Activated CD4-positive, alpha-beta T cell treated with anti-CD3 and anti-CD28 coated beads for 36 hours (primary cell): ENCODE measurements around the gene CHKA. TPM values are rescaled to one million over a fixed set of nuclear protein-coding genes. Genes with fewer than 3 reads are reported as not detected.

Source experiments
- ATAC-seq: fragments of 200-7000 bp; cut with Tn5 transposase; one replicate; pipeline ENCODE4 v1.10.0; 2021; ENCODE audit warnings: mild to moderate bottlenecking, moderate library complexity
- CTCF ChIA-PET: fragments of 350-600 bp; sonication (Branson Sonifier 250); formaldehyde crosslinking; loops from one replicate; lab custom pipeline; 2021; ENCODE audit warnings: antibody characterized with exemption; lab: Charles Lee
- POLR2A ChIA-PET: fragments of 350-600 bp; sonication (Branson Sonifier 250); formaldehyde crosslinking; loops from one replicate; lab custom pipeline; 2021; ENCODE audit warnings: antibody characterized with exemption, inconsistent platforms; lab: Charles Lee
- DNase-seq: peaks from one replicate; pipeline ENCODE4 v3.0.0-alpha.2; 2020
- H3K27ac Mint-ChIP-seq: one replicate; pipeline ENCODE4 v1.8.0; 2021; ENCODE audit warnings: mixed read lengths
- H3K27me3 Mint-ChIP-seq: one replicate; pipeline ENCODE4 v1.8.0; 2021; ENCODE audit warnings: mixed read lengths
- H3K36me3 Mint-ChIP-seq: one replicate; pipeline ENCODE4 v1.8.0; 2021; ENCODE audit warnings: low read depth, mixed read lengths
- H3K4me1 Mint-ChIP-seq: one replicate; pipeline ENCODE4 v1.8.0; 2021; ENCODE audit warnings: mixed read lengths
- H3K4me3 Mint-ChIP-seq: one replicate; pipeline ENCODE4 v1.8.0; 2021; ENCODE audit warnings: mild to moderate bottlenecking, moderate library complexity, mixed read lengths
- H3K9me3 Mint-ChIP-seq: one replicate; pipeline ENCODE4 v1.8.0; 2021; ENCODE audit warnings: low read depth, mixed read lengths
- intact Hi-C, 2 experiments: fragments of 100-400 bp; cut with DNase I in 1 of 2; cut with micrococcal nuclease in 1 of 2; formaldehyde crosslinking; loops; one replicate each; pipeline versions ENCODE4 v1.14.2 to v1.15.1; 2022 to 2024; cut with DNase I, micrococcal nuclease
- total RNA-seq, 2 experiments: library from RNA; stranded (reverse); gene quantifications; one replicate each; pipeline ENCODE4 v1.2.3, GENCODE V29; 2021

The CHKA gene
- total RNA-seq, 2 experiments from 2014 or later, result 5.5 to 7.5 TPM

DNA sequence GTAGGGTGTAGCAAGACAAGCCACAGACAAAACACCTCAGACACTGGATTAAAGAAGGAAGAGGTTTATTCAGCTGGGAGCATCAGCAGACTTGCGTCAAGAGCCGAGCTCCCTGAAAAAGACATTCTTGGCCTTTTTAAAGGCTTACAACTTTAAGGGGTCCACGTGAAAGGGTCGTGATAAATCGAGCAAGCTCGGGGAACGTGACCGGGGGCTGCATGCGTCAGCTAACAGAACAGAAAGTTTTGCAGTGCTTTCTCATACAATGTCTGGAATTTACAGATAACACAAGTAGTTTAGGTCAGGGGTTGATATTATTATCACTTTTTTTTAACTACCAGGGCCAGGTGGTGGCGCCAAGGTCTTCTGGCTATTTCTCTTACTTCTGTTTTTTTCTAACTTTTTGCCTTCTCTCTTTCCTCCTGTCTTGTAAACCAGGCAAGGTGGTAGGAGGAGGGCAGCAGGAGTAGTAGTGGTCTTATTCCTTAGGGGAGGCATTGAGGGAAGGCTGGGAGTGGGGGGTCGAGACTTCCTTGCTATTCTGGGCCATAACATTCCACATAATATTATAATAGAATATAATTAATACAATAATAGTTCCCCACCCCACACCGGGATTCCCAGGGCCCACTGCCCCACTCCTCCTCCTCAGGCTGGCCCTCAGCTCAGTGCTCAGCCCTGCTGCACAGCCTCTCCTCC, 111.6 kb downstream of the CHKA start:
- no peak overlapping the region for H3K4me3 Mint-ChIP-seq
- intact Hi-C loops, result loop anchor here (2.0 to 10.0 kb wide), 2 partner anchors 195 to 197 kb away; no protein-coding TSS in a partner anchor
- ChIA-PET POLR2A (no interaction called here), CTCF (interaction anchor here (0.9 kb wide), 1 partner anchor 16 kb away, joined by 3 read pairs; no protein-coding TSS in a partner anchor)
- H3K36me3 Mint-ChIP-seq, result no peaks in the 10 kb centered on the region
- H3K27me3 Mint-ChIP-seq, result no peaks in the 10 kb centered on the region
- H3K27ac Mint-ChIP-seq, result no peak overlapping the region
- no peaks in the 10 kb centered on the region for H3K9me3 Mint-ChIP-seq
- no peak for ATAC-seq
- DNase-seq, result peak; percentile 41
- peaks cover 9% of the 10 kb centered on the region for H3K4me1 Mint-ChIP-seq

DNA sequence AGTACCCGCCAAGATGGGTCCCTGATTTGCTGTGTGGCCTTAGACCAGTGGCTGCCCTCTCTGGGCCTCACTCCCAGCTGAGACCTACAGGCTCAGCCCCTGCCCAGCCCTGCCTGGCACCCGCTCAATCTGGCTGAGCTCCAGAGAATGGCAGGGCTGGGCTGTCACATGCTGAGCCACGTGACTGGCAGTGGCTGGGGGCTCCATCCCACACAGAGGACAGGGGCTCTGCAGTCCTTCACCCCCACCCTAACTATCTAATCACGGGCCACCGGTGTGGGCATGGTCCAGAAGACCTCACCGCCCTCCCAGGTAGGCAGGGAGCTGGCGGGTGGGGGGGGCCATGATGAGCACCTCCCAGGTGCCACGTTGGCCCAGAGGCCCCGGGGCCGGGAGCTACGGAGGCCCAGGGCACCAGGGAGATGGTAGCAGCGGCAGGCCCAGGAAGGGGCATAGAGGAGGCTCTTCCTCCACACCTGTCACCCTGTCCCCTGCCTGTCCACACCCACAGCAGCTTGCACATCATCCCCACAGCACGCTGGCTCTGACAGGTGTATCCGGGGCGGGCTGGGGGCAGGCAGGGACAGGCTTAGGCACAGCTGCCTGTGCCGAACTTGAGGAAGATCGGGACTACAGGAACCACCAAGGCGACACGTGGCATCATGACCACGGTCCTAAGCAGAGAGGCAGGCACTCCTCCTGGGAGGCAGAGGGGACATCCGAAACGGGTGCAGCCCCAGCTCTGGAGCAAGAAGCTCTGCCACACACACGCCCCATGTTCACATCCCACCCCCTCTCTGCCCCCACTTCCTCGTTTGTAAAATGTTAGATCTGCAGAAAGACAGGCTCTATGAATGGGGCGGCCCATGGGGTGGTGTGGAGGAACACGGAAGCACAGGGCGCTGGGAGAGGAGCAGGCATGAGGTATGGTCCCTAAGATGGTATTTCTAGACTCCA, 112.5 kb downstream of the CHKA start:
- no peak for ATAC-seq
- Mint-ChIP-seq H3K4me3 (no peak overlapping the region), H3K27me3 (no peaks in the 10 kb centered on the region), H3K9me3 (no peaks in the 10 kb centered on the region), H3K4me1 (peaks cover 13% of the 10 kb centered on the region), H3K36me3 (no peaks in the 10 kb centered on the region), H3K27ac (no peak overlapping the region)
- no peak for DNase-seq
- ChIA-PET CTCF (no interaction called here), POLR2A (no interaction called here)
- intact Hi-C loops, result loop anchor here (2.0 to 10.0 kb wide), 2 partner anchors 196 to 198 kb away; no protein-coding TSS in a partner anchor

DNA sequence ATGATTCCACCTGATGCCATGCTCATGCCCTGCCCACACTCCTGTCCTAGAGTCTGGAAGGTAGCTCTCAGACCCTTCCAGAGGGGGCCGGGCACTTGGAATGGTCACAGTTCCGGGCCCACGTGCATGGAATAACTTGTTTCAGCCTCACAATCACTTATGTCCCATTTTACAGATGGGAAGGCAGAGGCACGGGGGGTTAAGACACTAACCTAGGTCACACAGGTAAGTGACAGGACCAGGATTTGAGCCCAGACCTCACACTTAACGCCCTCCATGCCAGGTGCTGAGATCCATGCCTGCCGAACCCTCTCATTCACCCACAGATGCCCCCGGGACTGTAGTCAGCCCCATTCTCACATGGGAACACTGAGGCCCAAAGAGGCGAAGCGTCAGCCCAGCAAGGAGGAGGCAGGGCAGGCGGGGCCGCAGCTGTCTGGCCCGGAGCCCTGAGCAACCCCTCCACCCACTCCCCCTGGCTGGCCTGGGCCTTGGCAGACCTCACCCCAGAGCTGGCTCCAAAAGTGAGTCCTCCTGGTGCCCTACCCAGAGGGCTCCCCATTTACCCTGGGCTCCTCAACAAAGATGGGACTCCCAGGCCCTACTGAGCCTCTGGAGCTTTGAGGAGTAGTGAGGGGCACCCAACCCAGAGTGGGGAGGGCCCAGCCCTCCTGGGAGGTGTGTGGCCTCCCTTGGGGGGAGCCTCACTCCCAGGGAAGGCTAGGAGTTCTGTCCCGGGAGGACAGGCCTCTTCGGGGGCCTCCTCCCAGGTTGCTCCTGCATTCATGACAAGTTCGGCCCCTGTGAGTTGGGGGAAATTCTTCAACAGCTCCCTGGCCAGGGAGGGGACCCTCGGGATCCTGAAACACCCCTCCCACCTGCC, 113.4 kb downstream of the CHKA start:
- no peak overlapping the region for H3K27ac Mint-ChIP-seq
- no peaks in the 10 kb centered on the region for H3K9me3 Mint-ChIP-seq
- H3K36me3 Mint-ChIP-seq, result no peaks in the 10 kb centered on the region
- DNase-seq (no peak), ATAC-seq (no peak)
- POLR2A ChIA-PET, result no interaction called here
- no peaks in the 10 kb centered on the region for H3K27me3 Mint-ChIP-seq
- CTCF ChIA-PET, result no interaction called here
- intact Hi-C loops, result loop anchor here (2.0 to 10.0 kb wide), 2 partner anchors 197 to 199 kb away; no protein-coding TSS in a partner anchor
- H3K4me1 Mint-ChIP-seq, result peaks cover 15% of the 10 kb centered on the region
- H3K4me3 Mint-ChIP-seq, result no peak overlapping the region

DNA sequence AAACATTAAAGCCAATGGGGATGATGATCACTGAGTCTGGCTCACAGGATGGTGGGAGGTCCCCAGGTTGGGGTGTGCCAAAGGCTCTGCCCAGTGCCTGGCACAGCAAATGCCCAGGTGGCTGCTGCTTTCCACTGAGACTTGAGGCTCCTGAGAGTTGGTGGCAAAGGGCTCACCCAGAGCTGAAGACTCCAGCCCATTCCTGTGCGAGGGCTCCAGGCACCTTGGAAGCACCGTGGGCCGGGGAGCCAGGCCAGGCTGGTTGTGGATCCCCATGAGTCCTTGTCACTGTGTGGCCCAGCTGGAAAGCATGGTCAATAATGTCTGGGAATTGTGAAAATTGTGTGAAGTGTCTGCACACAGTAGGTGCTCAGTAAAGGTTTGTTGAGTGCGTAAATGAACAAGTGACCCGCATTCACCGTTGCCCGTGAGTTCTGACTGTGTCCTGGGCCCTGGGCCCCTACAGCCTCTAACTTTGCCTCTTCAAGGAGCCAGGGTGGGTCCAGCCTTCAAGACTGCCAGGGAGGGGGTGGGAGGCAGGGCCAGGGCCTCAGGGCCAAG, 114.5 kb downstream of the CHKA start:
- ChIA-PET CTCF (no interaction called here), POLR2A (no interaction called here)
- no peaks in the 10 kb centered on the region for H3K27me3 Mint-ChIP-seq
- no peak for ATAC-seq
- intact Hi-C loops, result loop anchor here in 1 of 2 experiments (10.0 kb wide), 1 partner anchor 198 kb away; no protein-coding TSS in a partner anchor
- H3K27ac Mint-ChIP-seq, result no peak overlapping the region
- H3K4me3 Mint-ChIP-seq, result no peak overlapping the region
- no peaks in the 10 kb centered on the region for H3K9me3 Mint-ChIP-seq
- no peak for DNase-seq
- H3K36me3 Mint-ChIP-seq, result no peaks in the 10 kb centered on the region
- H3K4me1 Mint-ChIP-seq, result peaks cover 18% of the 10 kb centered on the region

DNA sequence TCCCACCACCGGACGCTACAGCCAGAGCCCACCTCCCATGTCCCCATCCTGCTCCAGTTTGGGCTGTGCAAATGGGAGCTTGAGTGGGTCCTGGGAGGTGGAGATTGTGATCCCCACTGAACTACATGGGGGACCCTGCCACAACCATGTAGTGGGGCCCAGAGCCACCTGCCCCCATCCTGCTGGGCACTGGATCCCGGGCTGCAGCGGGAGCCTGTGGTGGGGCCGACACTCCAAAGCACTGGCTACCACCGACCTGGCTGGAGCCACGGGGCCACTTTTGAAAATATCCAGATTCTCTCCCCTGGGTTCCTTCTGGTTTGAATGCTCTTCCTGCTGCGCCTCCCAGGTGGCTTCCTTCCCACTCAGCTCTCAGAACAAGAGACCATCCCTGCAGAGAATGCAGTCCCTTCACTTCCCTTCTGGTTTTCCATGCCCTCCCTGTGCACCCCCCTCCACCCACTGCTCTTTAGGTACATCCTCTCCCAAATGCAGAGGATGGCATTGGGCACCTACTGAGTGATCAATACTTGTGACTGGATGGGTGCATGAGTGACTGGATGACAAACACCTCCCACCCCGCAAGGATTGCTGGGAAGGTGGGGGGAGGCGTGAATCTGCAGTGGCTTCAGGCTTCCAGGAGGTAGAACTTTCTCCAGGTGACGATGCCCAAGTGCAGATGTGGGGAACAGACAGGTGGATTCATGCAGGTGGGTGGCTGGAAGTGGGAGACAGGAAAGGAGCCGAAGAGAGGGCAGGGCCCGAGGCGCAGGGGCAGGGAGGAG, 116.4 kb downstream of the CHKA start:
- ChIA-PET POLR2A (no interaction called here), CTCF (interaction anchor here (0.8 kb wide), 1 partner anchor 10 kb away, joined by 4 read pairs; no protein-coding TSS in a partner anchor)
- peaks cover 18% of the 10 kb centered on the region for H3K4me1 Mint-ChIP-seq
- ATAC-seq, result no peak
- no peaks in the 10 kb centered on the region for H3K27me3 Mint-ChIP-seq
- intact Hi-C loops, result loop anchor here (1.0 to 10.0 kb wide), 6 partner anchors 26 to 762 kb away; partner anchors contain the start of genes TCIRG1 (in 2 of the 2) and NDUFS8 (in 1 of the 2)
- no peaks in the 10 kb centered on the region for H3K36me3 Mint-ChIP-seq
- peak overlapping the region; percentile 66 for H3K27ac Mint-ChIP-seq
- H3K9me3 Mint-ChIP-seq, result no peaks in the 10 kb centered on the region
- DNase-seq, result no peak
- H3K4me3 Mint-ChIP-seq, result peak overlapping the region; percentile 73

DNA sequence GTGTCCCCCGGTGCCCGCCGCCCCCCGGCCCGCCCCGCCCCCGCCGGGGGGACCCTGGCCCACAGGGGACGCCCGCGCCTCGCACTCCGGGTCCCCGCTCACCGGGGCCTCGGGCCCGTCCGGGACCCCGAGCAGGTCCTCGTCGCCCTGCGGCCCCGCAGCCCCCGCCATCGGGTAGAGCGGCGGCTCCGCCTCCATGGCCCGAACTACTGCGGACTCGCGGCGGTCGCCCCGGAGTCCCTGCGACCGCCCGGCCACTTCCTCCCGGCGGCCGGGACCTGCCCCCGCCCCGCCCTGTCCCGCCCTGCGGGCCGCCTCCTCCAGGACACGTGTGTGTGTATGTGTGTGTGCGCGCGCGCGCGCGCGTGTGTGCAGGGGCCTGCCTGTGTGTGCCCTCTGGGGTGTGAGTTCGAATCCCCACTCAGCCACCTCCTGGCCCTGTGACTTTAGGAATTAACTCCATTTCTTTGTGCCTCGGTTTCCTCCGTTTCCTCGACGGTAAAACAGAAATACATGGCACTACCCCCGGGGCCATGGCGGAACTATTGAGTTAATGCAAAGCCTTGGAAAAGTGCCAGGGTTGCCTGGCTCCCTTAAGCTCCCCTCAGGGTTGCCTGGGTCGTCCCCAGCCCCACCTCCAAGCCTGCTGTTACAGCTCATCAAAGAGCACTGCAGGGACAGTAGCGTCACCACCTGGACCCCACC, 117.2 kb downstream of the CHKA start, which contains the start of gene UNC93B1:
TSS of gene UNC93B1 (minus strand) at position 252 of the 705 bp plus-strand sequence. CDS start at position 198, 54 bp downstream.
- H3K27ac Mint-ChIP-seq, result peak within 1 kb of the TSS; percentile 66
- POLR2A ChIA-PET, result no interaction called here

DNA sequence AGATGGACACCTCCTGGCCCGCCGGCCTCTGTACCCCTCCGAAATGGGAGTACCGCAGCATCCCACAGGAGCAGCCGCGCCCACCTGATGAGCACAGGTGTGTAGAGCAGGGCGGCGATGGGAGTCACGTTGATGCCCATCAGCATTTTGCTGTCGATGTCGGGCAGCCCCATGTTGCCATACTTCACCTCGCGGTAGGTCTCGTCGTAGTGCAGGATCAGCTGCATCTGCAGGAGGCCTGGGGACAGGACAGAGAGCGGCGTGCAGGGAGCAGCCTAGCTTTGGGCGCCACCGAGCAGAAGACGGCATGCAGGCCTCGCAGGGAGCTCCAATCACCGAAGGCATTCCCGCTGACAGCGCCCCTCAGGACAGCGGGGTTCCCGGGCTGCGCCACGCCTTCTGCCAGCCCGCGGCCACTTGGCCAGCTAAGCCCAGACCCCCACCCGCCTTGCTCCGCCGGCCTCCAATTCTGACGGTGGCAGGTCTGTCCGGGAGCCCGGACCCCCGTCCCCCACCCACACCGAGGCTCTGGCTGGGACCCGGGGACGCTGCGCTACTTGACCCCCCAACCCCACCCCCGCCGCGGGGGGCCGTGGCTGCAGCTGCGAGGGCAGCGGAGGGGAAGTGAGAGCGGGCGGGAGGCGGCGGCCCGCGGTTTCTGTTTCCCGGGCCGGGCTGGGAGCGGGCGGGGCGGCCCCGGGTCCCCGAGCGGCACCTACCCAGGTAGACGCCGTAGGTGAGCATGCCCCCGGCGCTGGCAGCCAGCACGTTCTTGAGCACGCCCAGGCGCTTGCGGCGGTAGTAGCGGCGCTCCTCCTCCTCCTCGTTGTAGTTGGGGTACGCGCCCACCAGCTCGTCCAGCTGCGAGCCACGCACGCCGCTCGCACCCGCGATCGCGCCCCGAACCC, 118.0 kb downstream of the CHKA start:
- ChIA-PET POLR2A (no interaction called here), CTCF (interaction anchor here (0.7 to 0.8 kb wide), 2 partner anchors 9 to 490 kb away, joined by 3 to 4 read pairs; no protein-coding TSS in a partner anchor)
- intact Hi-C loops, result loop anchor here (2.0 to 10.0 kb wide), 4 partner anchors 34 to 761 kb away; partner anchors contain the start of genes KMT5B (in 1 of the 2) and TCIRG1 (in 1 of the 2)
- DNase-seq (peak; percentile 68), ATAC-seq (peak; percentile 69)
- Mint-ChIP-seq H3K4me1 (peaks cover 17% of the 10 kb centered on the region), H3K27me3 (no peaks in the 10 kb centered on the region), H3K27ac (peak overlapping the region; percentile 51), H3K36me3 (no peaks in the 10 kb centered on the region), H3K9me3 (no peaks in the 10 kb centered on the region), H3K4me3 (peak overlapping the region; percentile 73)

More for the DNA sequence above, 117.2 kb downstream of the CHKA start, which contains the start of gene UNC93B1:
- peak; percentile 93 for ATAC-seq
- Mint-ChIP-seq H3K36me3 (no peaks in the 10 kb centered on the region), H3K4me1 (peaks cover 15% of the 10 kb centered on the region), H3K27me3 (no peaks in the 10 kb centered on the region), H3K9me3 (no peaks in the 10 kb centered on the region), H3K4me3 (peak within 1 kb of the TSS; percentile 73)
- CTCF ChIA-PET, result interaction anchor here (0.8 kb wide), 1 partner anchor 10 kb away, joined by 4 read pairs; no protein-coding TSS in a partner anchor
- intact Hi-C loops, result loop anchor here (1.0 to 10.0 kb wide), 7 partner anchors 26 to 762 kb away; partner anchors contain the start of genes TCIRG1 (in 2 of the 2), KMT5B (in 1 of the 2) and NDUFS8 (in 1 of the 2)
- peak; percentile 93 for DNase-seq
